Tibial nerve (tissue), 4 donors: ENCODE data around the gene IRX5. TPM values are rescaled to one million over a fixed set of nuclear protein-coding genes. Genes with fewer than 3 reads are reported as not detected.

Experiments
- DNase-seq, 2 donors: peaks; one replicate each; pipeline ENCODE4 v3.0.0-alpha.2; 2019; ENCODE audit warnings: low spot score in 2 of 2
- H3K27ac ChIP-seq, 4 donors: fragments of 200-600 bp; sonication (generic) in 3 of 4; one replicate each; pipeline ENCODE4 v1.5.1; 2017 to 2019; ENCODE audit warnings: mild to moderate bottlenecking in 1 of 4
- H3K27me3 ChIP-seq, 2 donors: fragments of 200-600 bp; sonication (generic) in 1 of 2; one replicate each; pipeline versions ENCODE4 v1.5.1 to v1.6.0; 2017 to 2019
- H3K36me3 ChIP-seq, 3 donors: fragments of 200-600 bp; sonication (generic); one replicate each; pipeline ENCODE4 v1.5.1; 2018 to 2019
- H3K4me1 ChIP-seq, 4 donors: fragments of 200-600 bp; sonication (generic) in 3 of 4; one replicate each; pipeline ENCODE4 v1.5.1; 2017 to 2019
- H3K4me3 ChIP-seq, 4 donors: fragments of 200-600 bp; sonication (generic) in 3 of 4; one replicate each; pipeline ENCODE4 v1.5.1; 2017 to 2019; ENCODE audit warnings: mild to moderate bottlenecking in 1 of 4, moderate library complexity in 1 of 4
- H3K9me3 ChIP-seq, 4 donors: fragments of 200-600 bp; sonication (generic) in 3 of 4; one replicate each; pipeline ENCODE4 v1.5.1; 2017 to 2019
- CTCF ChIP-seq, 5 experiments: fragments of 200-600 bp in 3 of 5; fragments of 450-650 bp in 2 of 5; sonication (generic) in 3 of 5; IDR thresholded peaks; one replicate each; pipeline ENCODE4 v1.5.1; 2016 to 2019; ENCODE audit warnings: antibody characterized with exemption in 5 of 5, mild to moderate bottlenecking in 3 of 5, moderate library complexity in 2 of 5
- EP300 ChIP-seq, 2 donors: sonication (generic); formaldehyde crosslinking; IDR thresholded peaks; one replicate each; pipeline ENCODE4 v1.6.1; 2017; ENCODE audit warnings: antibody characterized with exemption in 2 of 2, mild to moderate bottlenecking in 1 of 2
- POLR2A ChIP-seq, 2 donors: fragments of 450-650 bp; IDR thresholded peaks; one replicate each; pipeline ENCODE4 v1.6.1; 2017; ENCODE audit warnings: antibody characterized with exemption in 2 of 2, mild to moderate bottlenecking in 2 of 2, moderate library complexity in 2 of 2
- WGBS, 2 donors: methylation state at CpG; one replicate each; pipeline ENCODE4 v1.1.5; 2018; 5-methylcytosine and 5-hydroxymethylcytosine counted together
- total RNA-seq, 4 donors: library from RNA; depleted of rRNA; stranded (reverse); fragments of >200 nt; gene quantifications; one replicate each; pipeline ENCODE4 v1.1.0, GENCODE V29; 2016

IRX5 gene
- total RNA-seq, 4 donors from 2014 or later, result not detected

DNA sequence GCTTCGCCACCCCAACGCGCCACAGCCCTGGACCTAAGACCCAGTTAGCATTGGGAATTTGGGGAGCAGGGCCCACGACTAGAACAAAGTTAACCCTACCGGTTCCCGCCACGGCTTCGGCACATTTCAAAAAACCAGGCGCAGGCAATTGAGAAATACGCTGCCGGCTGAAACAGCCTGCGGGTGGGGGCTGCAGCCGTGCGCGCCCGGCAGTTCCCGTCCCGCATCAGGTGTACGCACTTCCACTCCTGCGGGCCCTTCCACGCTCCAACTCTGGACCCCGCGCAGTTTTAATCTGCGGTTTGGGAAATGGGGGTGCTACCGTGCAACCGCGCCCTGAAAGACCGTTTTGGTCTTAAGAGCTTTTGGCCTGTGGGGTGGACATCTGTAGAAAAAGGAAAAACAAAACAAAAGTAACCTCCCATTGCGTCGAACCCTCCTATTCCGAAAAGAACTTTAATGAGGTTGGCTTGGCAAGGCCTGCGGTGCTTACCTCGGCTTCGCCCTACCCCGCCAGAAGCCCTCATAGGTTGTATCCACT is 7.1 kb downstream of the IRX5 start:
- TF ChIP-seq CTCF (IDR thresholded peaks at IDR 0.05) (no peak), POLR2A (IDR thresholded peaks at IDR 0.05) (no peak), EP300 (IDR thresholded peaks at IDR 0.05) (no peak)

GRCh38 chr16:54938212-54939028 is 7.8 kb downstream of the IRX5 start:
- DNase-seq, result no peak
- Histone ChIP-seq H3K9me3 (no peaks in the 10 kb centered on the region), H3K4me1 (peaks cover 0 to 44% (median 23%) of the 10 kb centered on the region in 4 donors), H3K36me3 (no peaks in the 10 kb centered on the region), H3K27me3 (peaks cover 7 to 100% of the 10 kb centered on the region in 2 donors), H3K4me3 (peak overlapping the region in 1 of 4 donors; percentile 6), H3K27ac (no peak overlapping the region)
- TF ChIP-seq POLR2A (IDR thresholded peaks at IDR 0.05) (no peak), EP300 (IDR thresholded peaks at IDR 0.05) (peak in 1 of 2 donors; percentile 83), CTCF (IDR thresholded peaks at IDR 0.05) (no peak)
- WGBS, 2 donors, result 10% methylated on average over 45 to 58 of the region's 59 CpGs

More for the DNA sequence above, 7.1 kb downstream of the IRX5 start:
- peaks cover 9 to 99% of the 10 kb centered on the region in 2 donors for H3K27me3 ChIP-seq
- peak overlapping the region in 2 of 4 donors; percentile 6 to 23 for H3K4me3 ChIP-seq
- H3K27ac ChIP-seq, result no peak overlapping the region
- H3K9me3 ChIP-seq, result no peaks in the 10 kb centered on the region
- WGBS, 2 donors, result 9 to 10% methylated on average over 32 to 33 of the region's 35 CpGs
- peaks cover 0 to 50% (median 23%) of the 10 kb centered on the region in 4 donors for H3K4me1 ChIP-seq
- DNase-seq, result no peak
- H3K36me3 ChIP-seq, result no peaks in the 10 kb centered on the region

DNA sequence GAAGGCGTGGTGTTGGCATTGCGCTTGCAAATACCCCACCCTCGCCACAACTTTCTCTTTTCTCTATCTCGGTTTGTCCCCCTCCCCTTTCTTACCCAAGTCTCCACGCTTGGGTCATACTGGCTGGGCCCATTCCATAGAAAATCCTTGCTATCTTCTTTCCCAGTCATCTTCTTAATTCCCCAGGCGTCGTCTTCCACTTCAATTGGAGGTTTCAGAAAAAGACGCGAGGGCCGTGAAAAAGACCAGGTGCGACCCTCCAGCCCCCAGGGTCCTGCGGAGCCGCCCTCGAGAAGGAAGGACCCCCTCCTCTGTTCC is 8.3 kb downstream of the IRX5 start:
- WGBS, 2 donors, result 13 to 15% methylated on average over 14 of the region's 14 CpGs
- no peak overlapping the region for H3K4me3 ChIP-seq

GRCh38 chr16:54939510-54940278 is 9.0 kb downstream of the IRX5 start:
- Histone ChIP-seq H3K4me3 (no peak overlapping the region), H3K4me1 (peaks cover 0 to 43% (median 23%) of the 10 kb centered on the region in 4 donors), H3K27me3 (peaks cover 7 to 99% of the 10 kb centered on the region in 2 donors), H3K9me3 (no peaks in the 10 kb centered on the region), H3K27ac (no peak overlapping the region), H3K36me3 (no peaks in the 10 kb centered on the region)
- TF ChIP-seq CTCF (IDR thresholded peaks at IDR 0.05), result no peak
- TF ChIP-seq POLR2A (IDR thresholded peaks at IDR 0.05), result no peak
- TF ChIP-seq EP300 (IDR thresholded peaks at IDR 0.05), result no peak
- no peak for DNase-seq
- WGBS, 2 donors, result 15 to 16% methylated on average over 35 to 37 of the region's 38 CpGs

More for the DNA sequence above, 8.3 kb downstream of the IRX5 start:
- TF ChIP-seq EP300 (IDR thresholded peaks at IDR 0.05), result no peak
- peaks cover 0 to 43% (median 23%) of the 10 kb centered on the region in 4 donors for H3K4me1 ChIP-seq
- H3K27ac ChIP-seq, result no peak overlapping the region
- DNase-seq, result no peak
- H3K36me3 ChIP-seq, result no peaks in the 10 kb centered on the region
- peaks cover 7 to 100% of the 10 kb centered on the region in 2 donors for H3K27me3 ChIP-seq
- H3K9me3 ChIP-seq, result no peaks in the 10 kb centered on the region

DNA sequence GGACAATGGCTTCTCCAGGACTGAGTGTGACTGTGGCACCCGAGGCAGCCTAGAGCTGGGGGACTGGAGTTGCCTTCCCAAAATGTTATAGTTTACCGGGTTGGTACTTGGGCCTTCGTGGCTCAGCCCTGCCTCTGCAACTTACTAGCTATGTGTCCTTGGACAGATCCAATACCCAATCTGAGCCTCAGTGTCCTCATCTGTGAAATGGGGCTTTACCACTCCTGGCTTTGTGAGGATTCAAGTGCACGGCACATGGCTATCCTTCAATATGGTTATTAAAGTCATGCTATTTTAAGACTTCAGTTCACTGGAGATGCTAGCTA is 9.6 kb downstream of the IRX5 start:
- no peak overlapping the region for H3K4me3 ChIP-seq
- H3K4me1 ChIP-seq, result peaks cover 0 to 40% (median 23%) of the 10 kb centered on the region in 4 donors
- WGBS, 2 donors, result 57 to 75% methylated on average over 2 to 4 of the region's 4 CpGs
- no peaks in the 10 kb centered on the region for H3K9me3 ChIP-seq
- peaks cover 7 to 99% of the 10 kb centered on the region in 2 donors for H3K27me3 ChIP-seq
- DNase-seq, result no peak
- TF ChIP-seq POLR2A (IDR thresholded peaks at IDR 0.05) (no peak), CTCF (IDR thresholded peaks at IDR 0.05) (no peak), EP300 (IDR thresholded peaks at IDR 0.05) (no peak)
- no peaks in the 10 kb centered on the region for H3K36me3 ChIP-seq
- H3K27ac ChIP-seq, result no peak overlapping the region
